SKM-1 (cell line): ENCODE measurements around the gene HIVEP1.
"Not testable (repeated sequence)": the region's sequence is repeated elsewhere in the genome, so short reads cannot be mapped to it uniquely, and the experiment has no call there.

Experiments used
- DNase-seq: peaks from one replicate; lab custom pipeline; 2025; ENCODE audit not compliant: unreplicated experiment; lab: John Stamatoyannopoulos, UW

The HIVEP1 gene

DNA sequence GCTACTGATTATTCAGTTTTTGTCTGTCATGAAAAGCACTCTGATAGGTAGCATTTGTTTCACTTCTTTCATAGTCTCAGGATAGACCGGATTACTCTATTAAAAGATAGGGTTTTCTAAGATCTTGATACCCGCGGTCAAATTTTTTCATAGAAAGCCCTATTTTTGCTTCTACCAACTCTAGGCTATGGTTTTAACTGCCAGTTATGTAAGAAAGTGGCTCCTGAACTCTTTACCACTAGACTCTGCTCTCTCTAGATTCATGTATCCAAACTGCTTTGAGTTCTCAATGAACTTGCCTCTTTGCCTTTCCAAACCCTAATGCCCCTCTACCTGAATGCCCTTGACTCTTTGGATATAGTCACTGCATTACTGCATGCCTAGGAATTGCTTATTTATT lies 70.3 kb downstream of the HIVEP1 start:
- DNase-seq = no peak

DNA sequence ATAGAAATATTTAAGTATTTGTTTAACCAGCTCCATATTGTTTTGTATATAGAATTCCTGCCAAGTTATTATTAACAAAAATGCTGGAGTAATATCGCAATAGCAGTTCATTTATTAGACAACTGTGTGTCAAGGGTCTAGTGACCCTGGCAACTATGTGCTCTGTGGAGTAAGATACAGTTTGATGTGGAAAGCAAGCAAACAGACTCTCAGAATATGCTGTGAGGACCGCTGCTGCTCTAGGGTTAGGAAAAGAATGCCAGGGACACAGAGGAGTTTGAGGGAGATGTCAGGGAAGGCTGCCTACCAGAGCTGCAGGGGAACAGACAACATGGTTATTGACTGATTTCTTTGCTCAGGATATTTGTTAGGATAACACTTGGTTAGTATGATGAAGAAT lies 71.2 kb downstream of the HIVEP1 start:
- no peak for DNase-seq

DNA sequence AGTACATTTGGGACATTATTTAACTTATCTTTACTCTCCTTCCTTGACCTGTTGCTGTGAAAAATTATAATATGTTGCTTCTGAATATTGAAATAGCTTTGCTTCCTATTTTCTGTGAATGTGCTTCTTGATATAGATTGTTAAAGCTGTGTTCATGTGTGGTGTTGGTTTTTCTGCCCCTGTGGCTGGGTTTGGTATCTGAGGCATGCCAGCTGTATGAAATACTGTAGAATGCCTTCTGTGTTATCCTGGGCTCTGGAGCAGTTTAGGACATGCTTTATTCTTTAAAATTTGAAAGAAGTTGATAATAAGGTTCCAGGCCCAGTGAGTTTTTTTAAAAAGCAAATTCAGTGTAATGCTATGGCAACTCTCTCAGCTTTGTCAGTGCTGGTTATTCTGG lies 71.7 kb downstream of the HIVEP1 start:
- no peak for DNase-seq

DNA sequence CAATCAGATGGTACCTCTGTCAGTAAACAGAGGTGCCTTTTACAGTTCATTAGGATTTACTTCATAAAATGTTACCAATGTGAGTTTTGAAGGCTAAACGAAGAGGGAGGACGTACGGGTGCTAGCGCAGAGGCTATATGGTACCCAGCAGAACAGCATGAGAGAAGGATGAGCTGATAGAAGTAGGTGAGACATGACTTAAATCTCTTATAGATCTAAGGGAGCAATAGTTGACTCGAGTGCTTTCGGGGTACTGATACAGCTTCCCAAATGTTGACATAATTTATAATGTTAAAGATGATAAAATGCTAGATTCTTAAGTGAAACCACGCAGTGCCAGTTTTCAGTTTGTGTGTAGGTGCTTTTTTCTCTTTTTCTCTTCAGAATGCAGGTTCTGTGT lies 72.6 kb downstream of the HIVEP1 start:
- DNase-seq = no peak

DNA sequence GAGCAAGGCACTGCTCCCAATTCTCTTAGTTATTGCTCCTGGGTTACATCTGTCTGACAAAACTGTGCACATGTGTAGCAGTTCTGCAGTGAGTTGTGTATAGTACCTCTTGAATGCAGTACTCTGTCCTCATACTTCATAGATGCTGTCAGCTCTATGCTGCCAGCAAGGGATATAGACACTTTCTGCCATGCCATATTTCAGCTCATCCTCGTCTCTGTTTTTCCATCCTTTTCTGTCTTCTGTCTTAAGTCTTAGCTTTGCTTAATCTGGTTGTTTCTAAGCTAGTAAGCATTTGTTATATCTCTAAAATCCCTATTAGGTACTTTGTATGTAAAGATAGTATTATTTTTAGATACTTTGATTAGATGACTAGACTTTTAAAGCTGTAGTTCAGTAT lies 76.4 kb downstream of the HIVEP1 start:
- DNase-seq = no peak

DNA sequence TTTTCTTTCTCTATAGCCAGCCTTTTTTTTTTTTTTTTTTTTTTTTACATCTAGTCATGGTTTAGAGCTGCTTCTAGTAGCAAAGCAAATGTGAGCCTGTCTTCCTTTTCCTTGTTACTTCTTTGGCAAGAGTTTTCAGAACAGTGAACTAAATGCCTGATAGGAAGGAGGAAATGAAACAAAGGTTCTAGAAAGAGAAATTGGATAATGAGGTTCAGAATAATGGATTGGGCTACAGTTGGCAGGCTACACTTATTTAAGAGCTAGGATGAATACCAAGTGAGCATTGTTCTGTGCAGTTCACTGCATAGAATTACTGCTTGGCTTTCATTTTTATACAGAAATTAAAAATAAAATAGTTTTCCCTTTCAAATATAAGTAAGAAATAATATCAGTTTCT lies 78.6 kb downstream of the HIVEP1 start:
- no peak for DNase-seq

DNA sequence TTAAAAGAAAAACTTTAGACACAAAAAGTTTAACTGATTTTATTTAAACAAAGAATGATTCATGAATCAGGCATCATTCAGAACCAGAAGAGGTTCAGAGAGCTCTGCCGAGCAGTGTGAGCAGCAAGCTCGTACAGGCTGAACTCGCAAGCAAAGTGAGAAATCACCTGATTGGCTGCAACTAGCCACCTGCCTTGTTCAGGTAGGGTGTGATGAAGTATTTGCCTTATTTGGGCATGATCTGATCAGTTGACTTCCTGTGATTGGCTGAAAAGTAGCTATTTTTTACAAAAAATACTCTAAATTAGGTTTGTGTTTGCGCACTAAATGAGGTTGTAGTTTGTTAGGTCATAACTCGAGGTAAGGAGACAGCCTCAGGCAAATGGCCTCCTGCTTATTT lies 80.7 kb downstream of the HIVEP1 start:
- no peak for DNase-seq

DNA sequence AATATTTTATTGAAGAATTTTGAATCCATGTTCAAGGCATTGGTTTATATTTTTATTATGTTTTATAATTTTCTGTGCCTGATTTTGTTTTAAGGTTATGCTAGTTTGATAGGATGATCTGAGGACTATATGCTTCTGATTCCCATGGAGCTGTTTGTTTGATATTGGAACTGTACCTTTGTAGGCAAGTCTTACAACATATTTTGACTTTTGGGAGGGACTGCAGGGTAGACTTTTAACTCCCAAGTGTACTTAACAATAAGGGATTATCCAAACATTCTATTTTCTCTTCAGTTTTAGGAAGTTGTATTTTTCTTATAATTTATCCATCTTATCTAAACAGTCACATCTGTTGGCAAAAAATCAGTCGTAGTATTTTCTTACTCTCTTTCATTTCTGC lies 82.6 kb downstream of the HIVEP1 start:
- no peak for DNase-seq

DNA sequence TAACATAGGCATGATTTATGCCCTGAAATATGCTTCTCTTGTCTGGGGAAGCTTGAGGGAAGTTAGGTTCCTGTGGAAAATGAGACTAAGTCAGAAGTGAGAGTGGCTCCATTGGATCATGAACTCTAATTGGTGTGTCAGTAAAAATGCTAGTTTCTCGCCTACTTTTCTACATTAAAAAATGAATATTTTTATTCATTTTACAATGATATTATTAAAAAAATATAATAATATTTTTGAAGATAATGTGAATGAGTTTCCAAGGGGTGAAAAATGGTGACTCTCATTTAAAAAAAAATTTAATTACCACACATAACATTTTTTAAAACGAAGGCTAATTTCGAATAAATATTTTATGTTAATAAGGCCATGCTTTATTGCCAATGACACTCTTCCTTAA lies 84.2 kb downstream of the HIVEP1 start:
- no peak for DNase-seq

DNA sequence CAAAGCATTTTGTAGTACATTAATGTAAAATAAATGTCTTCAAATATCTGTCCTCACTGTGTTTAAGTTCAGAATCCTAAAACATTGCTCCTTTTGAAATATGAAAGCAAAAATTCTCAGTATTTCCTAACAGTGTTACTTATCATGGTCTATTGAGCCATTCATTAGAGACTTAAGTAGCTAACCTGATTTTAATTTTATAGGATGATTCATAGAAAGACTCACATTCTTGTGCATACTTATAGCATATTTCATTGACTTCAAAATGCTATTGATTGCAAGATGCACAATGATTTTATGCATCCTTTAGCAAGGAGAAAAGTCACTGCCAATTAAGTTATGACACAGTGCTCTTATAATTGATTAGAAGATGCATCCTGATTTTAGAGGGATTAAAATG lies 85.7 kb downstream of the HIVEP1 start:
- no peak for DNase-seq

DNA sequence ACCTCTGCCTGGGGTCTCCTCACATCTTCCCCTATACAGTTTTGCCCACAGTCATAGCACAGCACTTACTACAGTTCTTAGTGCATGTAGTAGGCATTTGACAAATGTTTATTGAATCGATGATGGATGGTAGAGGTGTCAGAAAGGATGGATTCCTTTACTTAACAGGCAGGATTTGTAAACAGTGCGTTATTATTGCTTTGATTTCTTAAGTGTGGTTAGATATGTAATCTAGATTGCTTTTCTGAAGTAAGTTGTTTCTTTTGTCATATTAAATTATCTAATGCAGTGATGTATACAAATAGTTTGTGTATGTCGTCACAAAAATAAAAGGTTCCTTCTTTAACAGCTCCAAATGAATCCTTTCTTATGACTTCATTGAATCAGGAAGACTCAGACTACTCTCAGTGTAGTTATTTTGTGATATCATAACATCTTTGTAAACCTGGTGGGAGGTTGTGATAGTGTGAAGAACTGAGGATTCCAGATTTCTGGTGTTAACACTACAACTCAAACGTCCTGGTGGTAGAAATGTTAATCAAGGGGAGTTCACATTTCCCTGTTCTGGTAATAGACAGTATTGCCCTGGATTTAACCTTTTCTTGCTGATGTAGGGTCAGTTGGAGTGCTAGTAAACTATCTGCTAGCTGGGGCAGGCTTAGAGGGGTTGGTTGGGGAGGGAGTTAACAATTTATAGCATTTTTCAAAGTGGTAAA lies 87.7 kb downstream of the HIVEP1 start:
- DNase-seq = no peak

DNA sequence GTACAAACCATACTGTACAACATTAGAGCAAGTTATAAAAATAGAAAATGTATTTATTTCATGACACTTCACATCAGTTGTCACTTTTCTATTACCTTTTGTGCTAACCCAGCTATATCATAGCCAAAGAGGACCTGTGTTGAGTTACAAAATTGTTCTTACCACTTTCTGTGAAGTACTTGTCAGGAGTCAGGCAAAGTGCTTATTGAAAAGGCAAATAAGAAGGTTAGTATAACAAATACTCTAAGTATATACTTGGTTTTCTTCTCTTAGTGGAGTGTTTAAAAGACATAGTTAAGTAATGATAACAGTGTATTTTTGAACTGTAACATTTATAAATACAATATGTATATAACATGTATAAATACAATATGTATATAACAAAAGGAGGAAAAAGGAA lies 88.9 kb downstream of the HIVEP1 start:
- no peak for DNase-seq

DNA sequence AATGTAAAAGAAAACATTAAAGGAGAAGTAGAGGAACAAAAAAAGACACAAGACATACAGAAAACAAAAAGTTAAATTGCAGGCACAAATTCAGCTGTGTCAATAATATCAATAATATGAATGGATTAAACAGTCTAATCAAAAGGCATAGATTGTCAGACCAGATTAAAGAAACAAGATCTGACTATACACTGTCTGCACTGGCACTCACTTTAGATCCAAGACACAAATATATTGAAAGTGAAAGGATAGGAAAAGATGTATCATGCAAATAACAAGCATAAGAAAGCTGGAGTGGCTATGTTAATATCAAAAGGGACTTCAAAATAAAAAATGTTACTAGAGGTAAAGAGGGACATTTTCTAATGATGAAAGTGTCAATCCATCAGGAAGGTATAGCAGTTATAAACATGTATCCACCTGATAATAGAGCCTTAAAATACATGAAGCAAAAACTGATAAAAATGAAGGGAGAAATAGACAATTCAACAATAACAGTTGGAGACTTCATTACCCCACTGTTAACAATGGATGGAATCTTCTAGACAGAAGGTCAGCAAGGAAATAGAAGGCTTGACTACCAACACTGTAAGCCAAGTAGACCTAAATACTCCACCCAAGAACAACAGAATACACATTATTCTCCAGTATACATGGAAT lies 89.7 kb downstream of the HIVEP1 start:
- no peak for DNase-seq

DNA sequence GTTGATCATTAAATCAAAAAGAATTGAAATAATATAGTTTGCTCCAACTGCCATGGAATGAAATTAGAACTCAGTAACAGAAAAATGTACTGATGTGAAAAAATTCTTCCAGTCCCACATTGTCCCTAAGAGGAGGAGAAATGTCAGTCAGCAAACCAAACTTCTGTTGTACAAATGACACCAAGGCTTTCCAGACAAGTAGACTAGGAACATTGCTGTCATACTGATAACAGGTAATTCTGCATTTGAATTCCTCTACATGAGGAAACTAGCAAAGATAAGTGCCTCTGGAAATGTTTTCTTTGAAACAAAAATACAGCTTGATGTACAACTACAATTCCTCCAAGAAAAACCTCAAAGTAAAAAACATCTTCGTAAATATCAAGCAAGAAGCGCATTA lies 90.2 kb downstream of the HIVEP1 start:
- no peak for DNase-seq

DNA sequence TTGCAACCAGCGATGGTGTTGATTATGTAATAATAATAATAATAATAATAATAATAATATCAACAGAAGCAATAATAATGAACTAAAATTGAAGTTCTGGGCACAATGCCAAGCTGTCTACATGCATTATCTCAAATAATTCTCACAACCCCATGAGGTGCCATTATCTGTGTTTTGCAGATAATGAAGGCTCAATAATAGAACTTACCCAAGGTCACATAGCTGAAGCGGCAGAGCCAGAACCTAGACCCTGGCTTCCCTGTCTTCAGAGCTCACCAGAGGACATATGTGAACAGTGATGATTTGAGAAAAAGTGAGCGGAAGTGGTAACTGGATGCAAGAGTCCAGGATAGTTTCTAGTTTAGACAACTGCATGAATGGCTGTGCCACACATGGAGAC lies 91.0 kb downstream of the HIVEP1 start:
- DNase-seq = no peak

DNA sequence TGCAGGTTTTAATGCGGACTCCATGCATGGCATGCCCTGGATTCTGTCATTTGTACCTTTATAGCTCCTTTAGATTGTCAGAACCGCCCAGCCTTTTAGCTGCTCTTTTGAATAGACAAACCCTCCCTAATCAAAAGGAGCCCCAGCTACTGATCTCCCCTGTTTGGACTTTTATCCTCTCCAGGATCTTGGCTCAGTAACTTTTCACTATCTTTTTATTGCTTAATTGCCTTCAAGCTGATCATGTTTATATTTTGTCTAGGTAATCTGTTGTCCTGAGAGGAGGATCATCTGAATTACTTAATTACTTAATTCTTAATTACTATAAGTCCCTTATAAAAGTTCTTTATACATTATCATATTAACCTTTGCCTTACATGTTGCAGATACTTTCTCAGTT lies 93.2 kb downstream of the HIVEP1 start:
- DNase-seq = no peak

DNA sequence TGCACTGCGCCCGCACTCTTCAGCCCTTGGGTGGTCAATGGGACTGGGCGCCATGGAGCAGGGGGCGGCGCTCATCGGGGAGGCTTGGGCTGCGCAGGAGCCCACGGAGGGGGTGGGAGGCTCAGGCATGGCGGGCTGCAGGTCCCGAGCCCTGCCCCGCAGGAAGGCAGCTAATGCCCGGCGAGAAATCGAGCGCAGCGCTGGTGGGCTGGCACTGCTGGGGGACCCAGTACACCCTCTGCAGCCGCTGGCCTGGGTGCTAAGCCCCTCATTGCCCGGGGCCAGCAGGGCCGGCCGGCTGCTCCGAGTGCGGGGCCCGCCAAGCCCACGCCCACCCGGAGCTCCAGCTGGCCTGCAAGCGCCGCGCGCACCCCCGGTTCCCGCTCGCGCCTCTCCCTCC lies 96.3 kb downstream of the HIVEP1 start:
- not testable (repeated sequence) for DNase-seq

DNA sequence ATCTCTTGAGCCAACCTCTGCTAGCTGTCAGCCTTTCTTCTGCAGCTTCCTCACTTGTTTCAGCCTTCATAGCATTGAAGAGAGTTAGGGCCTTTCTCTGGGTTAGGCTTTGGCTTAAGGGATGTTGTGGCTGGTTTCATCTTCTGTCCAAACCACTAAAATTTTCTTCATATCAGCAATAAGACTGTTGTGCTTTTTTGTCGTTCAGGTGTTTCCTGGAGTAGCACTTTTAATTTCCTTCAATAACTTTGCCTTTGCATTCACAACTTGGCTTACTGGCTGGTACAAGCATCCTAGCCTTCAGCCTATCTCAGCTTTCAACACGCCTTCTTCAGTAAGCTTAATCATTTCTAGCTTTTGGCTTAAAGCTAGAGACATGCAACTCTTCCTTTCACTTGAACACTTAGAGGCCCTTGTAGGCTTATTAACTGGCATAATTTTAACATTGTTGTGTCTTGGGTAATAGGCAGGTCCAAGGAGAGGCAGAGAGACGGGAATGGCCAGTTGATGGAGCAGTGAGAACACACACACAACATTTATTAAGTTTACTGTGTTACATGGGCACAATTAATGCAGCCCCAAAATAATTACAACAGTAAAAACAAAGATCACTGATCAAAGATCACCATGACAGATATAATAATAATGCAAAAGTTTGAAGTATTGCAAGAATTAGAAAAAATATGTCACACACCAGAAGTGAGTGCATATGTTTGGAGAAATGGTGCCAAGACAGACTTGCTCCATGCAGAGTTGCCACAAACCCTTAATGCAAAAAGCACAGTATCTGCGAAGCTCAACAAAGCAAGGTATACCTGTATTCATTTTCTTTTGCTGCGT lies 98.6 kb downstream of the HIVEP1 start:
- DNase-seq = no peak

DNA sequence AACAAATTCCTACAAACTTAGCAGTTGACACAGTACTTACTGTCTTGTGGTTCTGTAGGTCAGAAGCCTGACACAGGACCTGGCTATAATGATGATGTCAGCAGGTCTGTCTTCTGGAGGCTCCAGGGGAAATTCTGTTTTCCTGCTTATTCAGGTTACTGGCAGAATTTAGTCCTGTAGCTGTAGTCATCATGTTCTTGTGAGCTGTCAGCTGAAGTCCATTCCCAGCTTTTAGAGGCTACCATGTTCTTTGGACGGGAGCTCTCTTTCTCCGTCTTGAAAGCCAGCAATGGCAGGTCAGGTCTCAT lies 99.2 kb downstream of the HIVEP1 start:
- DNase-seq = no peak

DNA sequence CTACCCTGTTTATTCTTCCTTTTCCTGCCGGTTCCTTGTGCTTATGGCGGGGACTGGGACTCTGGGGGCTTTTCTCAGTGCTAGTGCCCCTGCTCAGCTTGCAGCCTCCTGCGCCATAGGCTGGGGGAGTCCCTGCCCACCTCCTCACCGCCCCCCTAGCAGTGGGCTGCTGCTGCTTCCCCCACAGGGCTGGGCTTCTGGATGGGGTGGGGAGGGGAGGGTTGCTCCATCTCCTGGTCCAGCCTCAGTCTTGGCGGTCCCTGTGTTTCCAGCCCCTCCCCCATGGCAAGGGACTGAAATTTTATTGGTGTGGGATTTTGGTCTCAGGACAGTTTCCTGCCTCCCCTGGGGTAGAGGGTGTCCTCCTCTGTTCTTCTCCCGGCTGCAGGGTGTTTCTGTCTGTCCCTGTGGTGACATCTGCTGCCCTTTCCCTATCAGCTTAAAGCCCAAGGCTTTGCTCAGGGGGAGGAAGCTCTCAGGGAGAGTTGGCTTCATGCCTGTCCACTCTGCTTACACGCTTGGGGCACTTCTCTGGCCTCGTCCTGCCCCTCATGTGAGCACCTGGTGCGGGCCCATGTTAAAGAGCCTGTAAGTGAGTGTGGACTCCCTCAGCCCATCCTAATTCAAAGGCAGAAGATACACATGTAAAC lies 100.6 kb downstream of the HIVEP1 start:
- DNase-seq = no peak

DNA sequence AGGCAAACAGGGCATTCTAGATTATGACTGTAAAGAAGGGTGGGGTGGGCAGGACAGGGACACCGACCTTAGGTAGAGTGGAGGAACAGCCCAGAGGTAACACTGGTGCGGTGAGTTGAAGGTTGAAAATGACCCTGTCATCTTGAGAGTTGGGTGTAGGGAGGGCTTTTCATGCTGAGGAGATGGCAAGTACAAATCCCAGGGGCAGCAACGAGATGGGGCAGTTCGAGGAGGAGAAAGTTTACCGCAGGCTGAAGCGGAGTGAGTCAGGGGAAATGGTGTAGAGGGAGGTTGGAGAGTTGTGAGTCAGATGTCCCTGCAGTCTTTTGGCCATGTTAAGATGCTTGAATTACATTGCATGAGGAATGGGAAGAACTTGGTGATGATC lies 101.1 kb downstream of the HIVEP1 start:
- no peak for DNase-seq

DNA sequence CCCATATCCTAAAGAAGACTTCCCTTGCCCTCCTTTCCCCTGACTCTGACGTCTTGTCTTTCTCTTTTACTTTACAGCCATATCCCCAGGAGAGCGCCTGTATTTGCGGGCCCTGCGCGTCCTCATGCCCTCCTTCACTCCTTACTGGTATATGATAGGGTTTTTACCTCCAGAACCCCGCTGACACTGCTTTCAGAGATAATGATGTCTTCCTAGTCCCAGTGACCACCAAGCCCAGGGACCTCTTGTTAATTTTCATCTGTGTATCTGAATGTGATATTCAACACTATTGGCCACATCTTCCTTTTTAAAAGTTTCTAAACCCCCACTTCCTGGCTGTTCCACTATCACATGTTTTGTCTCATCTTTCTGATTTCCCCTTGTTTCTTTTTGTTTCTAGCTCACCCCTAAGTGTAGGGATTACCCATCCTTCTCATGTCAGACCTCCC lies 102.0 kb downstream of the HIVEP1 start:
- no peak for DNase-seq
